ENCODE data around the gene TGFB1. TPM values are rescaled to one million over a fixed set of nuclear protein-coding genes. Genes with fewer than 3 reads are reported as not detected.

Gene TGFB1
- total and polyA plus RNA-seq, 2 of the 13 experiments (the other 11 are each of a cell fraction or from before 2014, with no cell fraction given) = 4.1 to 5.4 TPM

- no peak for TF ChIP-seq AHDC1 (CRISPR knock-in tag; IDR thresholded peaks at IDR 0.05; ENCODE audit: borderline replicate concordance)
- TF ChIP-seq ZNF547 (CRISPR knock-in tag; IDR thresholded peaks at IDR 0.05) = no peak
- no peak for TF ChIP-seq KLF11 (CRISPR knock-in tag; IDR thresholded peaks at IDR 0.05)
- 0 out of 2 replicates have a peak, but pooled peaks have one; percentile 42 for TF ChIP-seq ZNF354B (CRISPR knock-in tag; IDR thresholded peaks at IDR 0.05)
- no peak for TF ChIP-seq ZNF317 (CRISPR knock-in tag; IDR thresholded peaks at IDR 0.05)
- 0 out of 2 replicates have a peak, but pooled peaks have one; percentile 43 for TF ChIP-seq ZNF879 (CRISPR knock-in tag; IDR thresholded peaks at IDR 0.05)
- no peak for TF ChIP-seq MEF2D (CRISPR knock-in tag; IDR thresholded peaks at IDR 0.05)
- peak; percentile 73; the same call in 1 of the 2 replicates for TF ChIP-seq ZGPAT (CRISPR knock-in tag; IDR thresholded peaks at IDR 0.05)
- peak; percentile 67; the same call in 1 of the 2 replicates for TF ChIP-seq ZNF512B (CRISPR knock-in tag; IDR thresholded peaks at IDR 0.05; ENCODE audit: borderline replicate concordance)
- peak; percentile 61; the same call in 1 of the 2 replicates for TF ChIP-seq MXD3 (CRISPR knock-in tag; IDR thresholded peaks at IDR 0.05)
- no peak for TF ChIP-seq PTBP1 (IDR thresholded peaks at IDR 0.05; ENCODE audit: low read depth, low read length, poor library complexity, severe bottlenecking)
- peak; percentile 60; the same call in 1 of the 2 replicates for TF ChIP-seq ISX (CRISPR knock-in tag; conservative IDR thresholded peaks at IDR 0.05)
- TF ChIP-seq ZNF251 (CRISPR knock-in tag; IDR thresholded peaks at IDR 0.05) = no peak
- 0 out of 2 replicates have a peak, but pooled peaks have one; percentile 29 for TF ChIP-seq ZNF513 (CRISPR knock-in tag; conservative IDR thresholded peaks at IDR 0.05)
- TF ChIP-seq NFYC (CRISPR knock-in tag; IDR thresholded peaks at IDR 0.05) = 0 out of 2 replicates have a peak, but pooled peaks have one; percentile 9
- TF ChIP-seq IRF2 (CRISPR knock-in tag; IDR thresholded peaks at IDR 0.05) = peak; percentile 33; the same call in 1 of the 2 replicates
- TF ChIP-seq GTF3A (CRISPR knock-in tag; conservative IDR thresholded peaks at IDR 0.05) = no peak
Observed at GRCh38 chr19:41352609-41353465, 885 bp downstream of the TGFB1 start (continued).

Measured in HepG2 (cell line).